ENCODE data around the gene LLCFC1. TPM values are rescaled to one million over a fixed set of nuclear protein-coding genes. Genes with fewer than 3 reads are reported as not detected.

The LLCFC1 gene
- total RNA-seq, 4 donors from 2014 or later: not detected

DNA sequence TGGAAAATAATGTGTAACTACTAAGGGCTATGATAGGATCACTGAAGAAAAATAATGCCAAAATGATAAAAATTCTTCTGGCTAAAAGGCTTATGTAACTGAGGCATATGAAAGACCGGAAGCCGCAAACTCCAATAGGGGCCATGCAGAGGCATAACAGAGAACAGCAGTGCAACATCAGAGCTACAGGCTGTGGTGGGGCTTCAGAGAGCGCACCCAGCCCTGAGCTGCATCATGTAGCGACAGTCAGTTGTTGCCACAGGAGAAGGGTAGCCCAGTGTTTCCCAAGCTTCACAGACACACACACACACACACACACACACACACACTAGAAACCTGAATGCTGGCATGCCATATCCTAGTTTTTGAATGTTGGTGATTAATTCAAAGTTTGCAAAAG, 9.3 kb downstream of the LLCFC1 start:
- TF ChIP-seq POLR2A (IDR thresholded peaks at IDR 0.05): no peak
- TF ChIP-seq, protein P1, sequence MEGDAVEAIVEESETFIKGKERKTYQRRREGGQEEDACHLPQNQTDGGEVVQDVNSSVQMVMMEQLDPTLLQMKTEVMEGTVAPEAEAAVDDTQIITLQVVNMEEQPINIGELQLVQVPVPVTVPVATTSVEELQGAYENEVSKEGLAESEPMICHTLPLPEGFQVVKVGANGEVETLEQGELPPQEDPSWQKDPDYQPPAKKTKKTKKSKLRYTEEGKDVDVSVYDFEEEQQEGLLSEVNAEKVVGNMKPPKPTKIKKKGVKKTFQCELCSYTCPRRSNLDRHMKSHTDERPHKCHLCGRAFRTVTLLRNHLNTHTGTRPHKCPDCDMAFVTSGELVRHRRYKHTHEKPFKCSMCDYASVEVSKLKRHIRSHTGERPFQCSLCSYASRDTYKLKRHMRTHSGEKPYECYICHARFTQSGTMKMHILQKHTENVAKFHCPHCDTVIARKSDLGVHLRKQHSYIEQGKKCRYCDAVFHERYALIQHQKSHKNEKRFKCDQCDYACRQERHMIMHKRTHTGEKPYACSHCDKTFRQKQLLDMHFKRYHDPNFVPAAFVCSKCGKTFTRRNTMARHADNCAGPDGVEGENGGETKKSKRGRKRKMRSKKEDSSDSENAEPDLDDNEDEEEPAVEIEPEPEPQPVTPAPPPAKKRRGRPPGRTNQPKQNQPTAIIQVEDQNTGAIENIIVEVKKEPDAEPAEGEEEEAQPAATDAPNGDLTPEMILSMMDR (IDR thresholded peaks at IDR 0.05 in 4 of 5, conservative IDR thresholded peaks at IDR 0.05 in 1 of 5): no peak
- ATAC-seq: no peak
- no peaks in the 10 kb centered on the region for H3K9me3 ChIP-seq
- no peak overlapping the region for H3K4me3 ChIP-seq
- intact Hi-C loops (cut with DNase I; ENCODE audit: low total_unique reads): no loop called here
- H3K4me1 ChIP-seq: no peaks in the 10 kb centered on the region
- no peak overlapping the region for H3K27ac ChIP-seq
- H3K36me3 ChIP-seq: no peaks in the 10 kb centered on the region
- no peaks in the 10 kb centered on the region for H3K27me3 ChIP-seq
- DNase-seq: no peak
- in situ Hi-C loops (cut with MboI; ENCODE audit: low sequenced_read_pairs in 4 of 4): no loop called here

- H3K4me3 ChIP-seq: no peak overlapping the region
- ATAC-seq (no peak), DNase-seq (no peak)
- no peak for TF ChIP-seq POLR2A (IDR thresholded peaks at IDR 0.05)
- TF ChIP-seq, protein P1 (IDR thresholded peaks at IDR 0.05 in 4 of 5, conservative IDR thresholded peaks at IDR 0.05 in 1 of 5): no peak
- intact Hi-C loops (cut with DNase I; ENCODE audit: low total_unique reads) (no loop called here), in situ Hi-C loops (cut with MboI; ENCODE audit: low sequenced_read_pairs in 4 of 4) (no loop called here)
- no peaks in the 10 kb centered on the region for H3K9me3 ChIP-seq
- H3K27me3 ChIP-seq: no peaks in the 10 kb centered on the region
- no peaks in the 10 kb centered on the region for H3K4me1 ChIP-seq
- H3K27ac ChIP-seq: no peak overlapping the region
- H3K36me3 ChIP-seq: no peaks in the 10 kb centered on the region
Measured at GRCh38 chr7:142950235-142950634, 11.0 kb downstream of the LLCFC1 start.

GRCh38 chr7:142954680-142955268, 15.5 kb downstream of the LLCFC1 start:
- TF ChIP-seq, protein P1 (IDR thresholded peaks at IDR 0.05 in 4 of 5, conservative IDR thresholded peaks at IDR 0.05 in 1 of 5): no peak
- TF ChIP-seq POLR2A (IDR thresholded peaks at IDR 0.05): no peak
- Histone ChIP-seq H3K4me1 (no peaks in the 10 kb centered on the region), H3K27me3 (no peaks in the 10 kb centered on the region), H3K9me3 (no peaks in the 10 kb centered on the region), H3K36me3 (no peaks in the 10 kb centered on the region), H3K27ac (no peak overlapping the region), H3K4me3 (no peak overlapping the region)
- in situ Hi-C loops (cut with MboI; ENCODE audit: low sequenced_read_pairs in 4 of 4): no loop called here
- DNase-seq (no peak), ATAC-seq (no peak)
- intact Hi-C loops (cut with DNase I; ENCODE audit: low total_unique reads): no loop called here

- Histone ChIP-seq H3K27ac (no peak overlapping the region), H3K36me3 (no peaks in the 10 kb centered on the region), H3K4me1 (no peaks in the 10 kb centered on the region), H3K27me3 (no peaks in the 10 kb centered on the region), H3K9me3 (no peaks in the 10 kb centered on the region), H3K4me3 (no peak overlapping the region)
- intact Hi-C loops (cut with DNase I; ENCODE audit: low total_unique reads) (no loop called here), in situ Hi-C loops (cut with MboI; ENCODE audit: low sequenced_read_pairs in 4 of 4) (no loop called here)
- no peak for TF ChIP-seq POLR2A (IDR thresholded peaks at IDR 0.05)
- TF ChIP-seq, protein P1 (IDR thresholded peaks at IDR 0.05 in 4 of 5, conservative IDR thresholded peaks at IDR 0.05 in 1 of 5): no peak
- no peak for ATAC-seq
- no peak for DNase-seq
Measured at GRCh38 chr7:142956951-142957623, 17.8 kb downstream of the LLCFC1 start.
